Activated CD4-positive, CD25-positive, alpha-beta regulatory T cell treated with anti-CD3 and anti-CD28 coated beads, Interleukin-2, amount 50 U/mL, for 72 hours (primary cell): Measurements from ENCODE around the gene DUSP22.

Experiments
- DNase-seq: peaks from one replicate; pipeline ENCODE4 v3.0.0; 2021

The DUSP22 gene

GRCh38 chr6:398558-399078 is 106.3 kb downstream of the DUSP22 start:
- DNase-seq: no peak

GRCh38 chr6:399785-400534 is 107.7 kb downstream of the DUSP22 start:
- no peak for DNase-seq

- no peak for DNase-seq
Observed at GRCh38 chr6:400815-401214, 108.5 kb downstream of the DUSP22 start.
